ENCODE results near the gene MAGT1.
"Not testable (repeated sequence)": the region's sequence is repeated elsewhere in the genome, so short reads cannot be mapped to it uniquely, and the experiment has no call there.

DNA sequence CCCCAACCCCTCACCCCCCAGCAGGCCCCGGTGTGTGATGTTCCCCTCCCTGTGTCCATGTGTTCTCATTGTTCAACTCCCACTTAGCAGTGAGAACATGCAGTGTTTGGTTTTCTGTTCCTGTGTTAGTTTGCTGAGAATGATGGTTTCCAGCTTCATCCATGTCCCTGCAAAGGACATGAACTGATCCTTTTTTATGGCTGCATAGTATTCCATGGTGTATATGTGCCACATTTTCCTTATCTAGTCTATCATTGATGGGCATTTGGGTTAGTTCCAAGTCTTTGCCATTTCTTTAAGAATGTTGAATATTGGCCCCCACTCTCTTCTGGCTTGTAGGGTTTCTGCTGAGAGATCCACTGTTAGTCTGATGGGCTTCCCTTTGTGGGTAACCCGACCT, 73.2 kb downstream of the MAGT1 start:
- TF ChIP-seq POLR2A (IDR thresholded peaks at IDR 0.05) = not testable (repeated sequence)
- TF ChIP-seq, protein P1, sequence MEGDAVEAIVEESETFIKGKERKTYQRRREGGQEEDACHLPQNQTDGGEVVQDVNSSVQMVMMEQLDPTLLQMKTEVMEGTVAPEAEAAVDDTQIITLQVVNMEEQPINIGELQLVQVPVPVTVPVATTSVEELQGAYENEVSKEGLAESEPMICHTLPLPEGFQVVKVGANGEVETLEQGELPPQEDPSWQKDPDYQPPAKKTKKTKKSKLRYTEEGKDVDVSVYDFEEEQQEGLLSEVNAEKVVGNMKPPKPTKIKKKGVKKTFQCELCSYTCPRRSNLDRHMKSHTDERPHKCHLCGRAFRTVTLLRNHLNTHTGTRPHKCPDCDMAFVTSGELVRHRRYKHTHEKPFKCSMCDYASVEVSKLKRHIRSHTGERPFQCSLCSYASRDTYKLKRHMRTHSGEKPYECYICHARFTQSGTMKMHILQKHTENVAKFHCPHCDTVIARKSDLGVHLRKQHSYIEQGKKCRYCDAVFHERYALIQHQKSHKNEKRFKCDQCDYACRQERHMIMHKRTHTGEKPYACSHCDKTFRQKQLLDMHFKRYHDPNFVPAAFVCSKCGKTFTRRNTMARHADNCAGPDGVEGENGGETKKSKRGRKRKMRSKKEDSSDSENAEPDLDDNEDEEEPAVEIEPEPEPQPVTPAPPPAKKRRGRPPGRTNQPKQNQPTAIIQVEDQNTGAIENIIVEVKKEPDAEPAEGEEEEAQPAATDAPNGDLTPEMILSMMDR (IDR thresholded peaks at IDR 0.05) = not testable (repeated sequence)

All from prostate gland (tissue), 2 donors.